ENCODE data around the gene RELT.

DNA sequence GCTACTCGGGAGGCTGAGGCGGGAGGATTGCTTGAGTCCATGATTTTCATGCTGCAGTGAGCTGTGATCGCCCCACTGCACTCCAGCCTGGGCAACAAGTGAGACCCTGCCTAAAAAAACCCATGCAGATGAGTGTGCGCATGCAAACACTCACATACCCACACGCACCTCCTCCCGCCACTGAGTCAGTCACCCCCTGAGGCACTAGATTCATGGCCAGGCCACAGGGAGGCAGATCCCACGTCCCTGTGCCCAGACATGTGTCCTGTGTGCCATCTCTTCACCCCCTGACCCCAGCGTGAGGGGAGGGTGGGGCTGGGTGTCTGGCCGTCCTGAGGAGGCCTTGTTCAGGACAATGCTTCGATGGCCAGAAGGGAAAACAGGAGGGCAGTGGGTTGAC, 15.5 kb downstream of the RELT start:
- TF ChIP-seq, protein P1, sequence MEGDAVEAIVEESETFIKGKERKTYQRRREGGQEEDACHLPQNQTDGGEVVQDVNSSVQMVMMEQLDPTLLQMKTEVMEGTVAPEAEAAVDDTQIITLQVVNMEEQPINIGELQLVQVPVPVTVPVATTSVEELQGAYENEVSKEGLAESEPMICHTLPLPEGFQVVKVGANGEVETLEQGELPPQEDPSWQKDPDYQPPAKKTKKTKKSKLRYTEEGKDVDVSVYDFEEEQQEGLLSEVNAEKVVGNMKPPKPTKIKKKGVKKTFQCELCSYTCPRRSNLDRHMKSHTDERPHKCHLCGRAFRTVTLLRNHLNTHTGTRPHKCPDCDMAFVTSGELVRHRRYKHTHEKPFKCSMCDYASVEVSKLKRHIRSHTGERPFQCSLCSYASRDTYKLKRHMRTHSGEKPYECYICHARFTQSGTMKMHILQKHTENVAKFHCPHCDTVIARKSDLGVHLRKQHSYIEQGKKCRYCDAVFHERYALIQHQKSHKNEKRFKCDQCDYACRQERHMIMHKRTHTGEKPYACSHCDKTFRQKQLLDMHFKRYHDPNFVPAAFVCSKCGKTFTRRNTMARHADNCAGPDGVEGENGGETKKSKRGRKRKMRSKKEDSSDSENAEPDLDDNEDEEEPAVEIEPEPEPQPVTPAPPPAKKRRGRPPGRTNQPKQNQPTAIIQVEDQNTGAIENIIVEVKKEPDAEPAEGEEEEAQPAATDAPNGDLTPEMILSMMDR (conservative IDR thresholded peaks at IDR 0.05): no peak
- no peak for TF ChIP-seq ZFX (IDR thresholded peaks at IDR 0.05)

Measured in C4-2B (cell line).